ENCODE results near the gene CARMIL1.

DNA sequence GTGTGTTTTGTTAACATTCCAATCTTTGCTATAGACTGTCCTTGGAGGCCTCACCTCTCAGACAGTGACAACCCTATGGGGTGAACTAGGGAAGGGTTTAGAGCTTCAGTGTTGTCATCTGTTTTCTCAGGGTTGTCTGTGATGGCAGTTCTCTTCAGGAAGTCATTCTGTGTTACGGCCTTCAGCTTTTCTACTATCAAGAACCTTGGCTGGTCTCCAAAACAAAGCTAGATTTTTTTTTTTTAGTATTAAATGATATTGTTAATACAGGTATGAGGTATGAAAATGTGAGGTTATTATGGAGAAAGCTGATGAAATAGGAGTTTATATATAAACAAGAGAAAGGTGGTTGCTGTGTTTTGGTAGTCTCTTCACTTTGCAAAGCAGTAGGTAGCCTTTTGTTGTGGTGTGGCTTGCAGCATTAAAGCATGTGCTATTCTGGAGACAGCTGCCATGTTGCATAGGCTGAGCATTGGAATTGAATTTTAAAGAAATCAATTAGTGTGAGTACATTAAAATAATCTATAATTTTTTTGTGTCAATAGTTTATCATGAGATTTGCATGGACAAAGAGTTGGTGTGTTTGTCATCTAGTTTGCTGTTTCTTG lies 162.6 kb downstream of the CARMIL1 start:
- TF ChIP-seq, protein P1, sequence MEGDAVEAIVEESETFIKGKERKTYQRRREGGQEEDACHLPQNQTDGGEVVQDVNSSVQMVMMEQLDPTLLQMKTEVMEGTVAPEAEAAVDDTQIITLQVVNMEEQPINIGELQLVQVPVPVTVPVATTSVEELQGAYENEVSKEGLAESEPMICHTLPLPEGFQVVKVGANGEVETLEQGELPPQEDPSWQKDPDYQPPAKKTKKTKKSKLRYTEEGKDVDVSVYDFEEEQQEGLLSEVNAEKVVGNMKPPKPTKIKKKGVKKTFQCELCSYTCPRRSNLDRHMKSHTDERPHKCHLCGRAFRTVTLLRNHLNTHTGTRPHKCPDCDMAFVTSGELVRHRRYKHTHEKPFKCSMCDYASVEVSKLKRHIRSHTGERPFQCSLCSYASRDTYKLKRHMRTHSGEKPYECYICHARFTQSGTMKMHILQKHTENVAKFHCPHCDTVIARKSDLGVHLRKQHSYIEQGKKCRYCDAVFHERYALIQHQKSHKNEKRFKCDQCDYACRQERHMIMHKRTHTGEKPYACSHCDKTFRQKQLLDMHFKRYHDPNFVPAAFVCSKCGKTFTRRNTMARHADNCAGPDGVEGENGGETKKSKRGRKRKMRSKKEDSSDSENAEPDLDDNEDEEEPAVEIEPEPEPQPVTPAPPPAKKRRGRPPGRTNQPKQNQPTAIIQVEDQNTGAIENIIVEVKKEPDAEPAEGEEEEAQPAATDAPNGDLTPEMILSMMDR (IDR thresholded peaks at IDR 0.05), result no peak
- TF ChIP-seq POLR2A (IDR thresholded peaks at IDR 0.05), result no peak

Data from heart left ventricle (tissue), 13 donors.